ENCODE measurements around the gene ROBO1. TPM values are rescaled to one million over a fixed set of nuclear protein-coding genes. Genes with fewer than 3 reads are reported as not detected.

ROBO1 gene
- total and polyA plus RNA-seq, 3 experiments from 2014 or later = 0.54 to 0.59 (median 0.55) TPM

DNA sequence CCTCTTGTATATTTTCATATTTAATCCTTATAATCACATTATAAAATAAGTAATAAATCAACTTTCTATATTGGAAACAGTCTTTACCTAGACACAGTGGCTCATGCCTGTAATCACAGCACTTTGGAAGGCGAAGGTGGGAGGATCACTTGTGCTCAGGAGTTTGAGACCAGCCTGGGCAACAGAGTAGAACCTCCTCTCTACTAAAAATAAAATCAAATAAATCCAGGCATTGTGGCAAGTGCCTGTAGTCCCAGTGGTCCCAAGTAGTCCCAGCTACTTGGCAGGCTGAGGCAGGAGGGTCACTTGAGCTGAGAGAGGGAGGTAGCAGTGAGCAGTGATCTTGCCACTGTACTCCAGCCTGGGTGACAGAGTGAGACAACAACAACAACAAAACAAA, 975.1 kb downstream of the ROBO1 start:
- no peaks in the 10 kb centered on the region for H3K9me3 ChIP-seq (ENCODE audit: low read length)
- CTCF ChIA-PET = no interaction called here
- no peak for DNase-seq
- H3K27ac ChIP-seq (ENCODE audit: low read depth, low read length) = no peak overlapping the region
- H3K4me1 Mint-ChIP-seq = no peaks in the 10 kb centered on the region
- no peaks in the 10 kb centered on the region for H3K27me3 Mint-ChIP-seq
- H3K4me3 Mint-ChIP-seq = no peak overlapping the region
- H3K4me3 ChIP-seq (ENCODE audit: low read length) = no peak overlapping the region
- peaks cover 0 to 1% (median 0%) of the 10 kb centered on the region in 3 donors for H3K36me3 Mint-ChIP-seq
- H3K9me3 Mint-ChIP-seq = peaks cover 6 to 19% (median 9%) of the 10 kb centered on the region in 5 donors
- no peaks in the 10 kb centered on the region for H3K4me1 ChIP-seq (ENCODE audit: insufficient read depth, low read length)
- H3K36me3 ChIP-seq (ENCODE audit: insufficient read depth, low read length) = no peaks in the 10 kb centered on the region
- H3K27me3 ChIP-seq (ENCODE audit: insufficient read depth, low read length, poor library complexity, severe bottlenecking) = no peaks in the 10 kb centered on the region
- no peak overlapping the region for H3K27ac Mint-ChIP-seq
- POLR2A ChIA-PET = no interaction called here

DNA sequence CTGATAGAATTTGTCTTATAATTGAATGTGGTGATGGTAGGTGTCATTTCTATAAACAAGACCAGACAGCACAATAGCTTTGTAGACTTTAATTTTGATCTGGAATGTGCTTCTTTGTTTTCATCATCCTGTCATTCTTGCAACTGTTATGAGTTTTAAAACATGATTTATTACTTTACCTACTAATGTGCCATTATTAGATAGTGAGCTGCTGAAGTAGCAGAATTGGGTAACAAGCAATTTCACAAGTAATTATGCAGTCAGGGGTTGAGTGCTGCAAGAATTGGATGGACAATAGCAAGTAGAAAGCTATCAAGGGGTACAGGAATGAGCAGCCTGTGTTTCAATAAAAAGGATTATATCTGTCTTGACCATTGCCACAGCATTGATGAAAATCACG, 975.6 kb downstream of the ROBO1 start:
- Histone ChIP-seq H3K27me3 (ENCODE audit: insufficient read depth, low read length, poor library complexity, severe bottlenecking) (no peaks in the 10 kb centered on the region), H3K9me3 (ENCODE audit: low read length) (no peaks in the 10 kb centered on the region), H3K36me3 (ENCODE audit: insufficient read depth, low read length) (no peaks in the 10 kb centered on the region), H3K27ac (ENCODE audit: low read depth, low read length) (no peak overlapping the region), H3K4me1 (ENCODE audit: insufficient read depth, low read length) (no peaks in the 10 kb centered on the region), H3K4me3 (ENCODE audit: low read length) (no peak overlapping the region)
- Mint-ChIP-seq H3K4me1 (no peaks in the 10 kb centered on the region), H3K4me3 (no peak overlapping the region), H3K9me3 (peaks cover 7 to 17% (median 9%) of the 10 kb centered on the region in 5 donors), H3K27me3 (no peaks in the 10 kb centered on the region), H3K36me3 (peaks cover 0 to 1% (median 0%) of the 10 kb centered on the region in 3 donors), H3K27ac (no peak overlapping the region)
- POLR2A ChIA-PET = no interaction called here
- CTCF ChIA-PET = no interaction called here
- no peak for DNase-seq

DNA sequence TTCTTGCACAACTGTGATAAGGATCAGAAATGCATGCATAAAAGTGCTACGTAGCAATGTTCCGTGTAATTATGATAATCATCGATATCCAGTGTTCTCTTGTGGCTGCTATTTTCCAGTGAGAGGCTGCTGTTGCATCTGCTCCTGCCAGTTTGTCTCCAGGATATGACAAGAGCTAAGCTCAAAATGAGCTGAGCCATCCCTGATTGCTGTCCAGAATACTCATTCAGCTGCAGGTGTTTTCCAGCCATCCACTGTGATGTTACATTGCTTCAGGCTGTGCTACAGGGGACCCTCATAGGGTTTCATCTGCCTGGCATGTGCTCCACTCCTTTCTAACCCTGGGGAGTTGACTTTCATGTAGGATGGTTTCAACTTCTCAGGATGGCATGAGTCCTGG, 976.0 kb downstream of the ROBO1 start:
- CTCF ChIA-PET = no interaction called here
- no peak overlapping the region for H3K27ac ChIP-seq (ENCODE audit: low read depth, low read length)
- POLR2A ChIA-PET = no interaction called here
- no peaks in the 10 kb centered on the region for H3K27me3 ChIP-seq (ENCODE audit: insufficient read depth, low read length, poor library complexity, severe bottlenecking)
- no peak overlapping the region for H3K27ac Mint-ChIP-seq
- H3K4me1 Mint-ChIP-seq = no peaks in the 10 kb centered on the region
- no peaks in the 10 kb centered on the region for H3K4me1 ChIP-seq (ENCODE audit: insufficient read depth, low read length)
- H3K36me3 Mint-ChIP-seq = no peaks in the 10 kb centered on the region
- H3K4me3 ChIP-seq (ENCODE audit: low read length) = no peak overlapping the region
- H3K36me3 ChIP-seq (ENCODE audit: insufficient read depth, low read length) = no peaks in the 10 kb centered on the region
- peaks cover 6 to 14% (median 9%) of the 10 kb centered on the region in 5 donors for H3K9me3 Mint-ChIP-seq
- no peak overlapping the region for H3K4me3 Mint-ChIP-seq
- no peaks in the 10 kb centered on the region for H3K27me3 Mint-ChIP-seq
- no peaks in the 10 kb centered on the region for H3K9me3 ChIP-seq (ENCODE audit: low read length)
- no peak for DNase-seq

DNA sequence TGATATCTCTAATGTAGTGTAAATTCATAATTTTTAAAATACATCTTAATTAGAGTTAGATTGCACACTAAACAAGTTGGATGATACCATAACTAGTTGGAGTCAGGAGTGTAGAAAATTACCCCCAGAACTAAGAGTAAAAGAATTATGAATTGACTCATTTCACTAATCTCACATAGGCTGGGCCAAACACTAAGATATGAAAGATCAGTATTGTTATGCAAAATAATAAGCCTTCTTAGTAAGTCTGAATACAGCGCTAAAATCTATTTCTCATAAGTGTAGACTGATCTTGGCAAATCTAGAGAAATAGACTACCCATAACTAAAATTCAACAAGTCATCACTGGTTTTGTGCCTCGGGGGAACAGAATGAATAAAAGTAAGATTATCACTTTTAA, 979.0 kb downstream of the ROBO1 start:
- H3K4me3 Mint-ChIP-seq = no peak overlapping the region
- CTCF ChIA-PET = no interaction called here
- H3K36me3 ChIP-seq (ENCODE audit: insufficient read depth, low read length) = no peaks in the 10 kb centered on the region
- no peaks in the 10 kb centered on the region for H3K4me1 Mint-ChIP-seq
- no peaks in the 10 kb centered on the region for H3K36me3 Mint-ChIP-seq
- peaks cover 6 to 16% (median 10%) of the 10 kb centered on the region in 5 donors for H3K9me3 Mint-ChIP-seq
- H3K27me3 ChIP-seq (ENCODE audit: insufficient read depth, low read length, poor library complexity, severe bottlenecking) = no peaks in the 10 kb centered on the region
- no peaks in the 10 kb centered on the region for H3K9me3 ChIP-seq (ENCODE audit: low read length)
- H3K4me1 ChIP-seq (ENCODE audit: insufficient read depth, low read length) = no peaks in the 10 kb centered on the region
- no peak overlapping the region for H3K4me3 ChIP-seq (ENCODE audit: low read length)
- no peak overlapping the region for H3K27ac Mint-ChIP-seq
- H3K27me3 Mint-ChIP-seq = no peaks in the 10 kb centered on the region
- DNase-seq = no peak
- POLR2A ChIA-PET = no interaction called here
- H3K27ac ChIP-seq (ENCODE audit: low read depth, low read length) = no peak overlapping the region

DNA sequence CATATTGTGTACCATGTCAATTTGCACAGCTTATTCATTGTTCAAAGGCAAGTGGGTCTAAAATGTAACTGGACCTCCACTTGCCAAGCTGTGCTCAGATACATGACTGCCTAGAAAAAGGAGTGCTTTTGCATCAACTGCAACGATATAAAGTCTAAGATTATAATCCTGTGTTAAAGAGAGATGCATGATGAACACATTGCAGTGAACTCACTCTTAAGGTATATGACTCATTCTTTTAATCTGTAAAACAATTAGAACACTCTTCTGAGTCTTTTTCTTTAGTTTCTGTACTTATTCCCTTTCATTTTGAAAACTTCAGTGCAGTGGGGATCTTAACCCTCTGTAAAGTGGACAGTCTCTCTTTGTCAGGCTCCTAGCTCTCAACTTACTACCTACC, 982.8 kb downstream of the ROBO1 start:
- no peaks in the 10 kb centered on the region for H3K36me3 ChIP-seq (ENCODE audit: insufficient read depth, low read length)
- CTCF ChIA-PET = no interaction called here
- peaks cover 8 to 17% (median 13%) of the 10 kb centered on the region in 5 donors for H3K9me3 Mint-ChIP-seq
- POLR2A ChIA-PET = no interaction called here
- H3K4me3 Mint-ChIP-seq = no peak overlapping the region
- peaks cover 0 to 1% (median 0%) of the 10 kb centered on the region in 3 donors for H3K36me3 Mint-ChIP-seq
- no peaks in the 10 kb centered on the region for H3K4me1 ChIP-seq (ENCODE audit: insufficient read depth, low read length)
- H3K9me3 ChIP-seq (ENCODE audit: low read length) = no peaks in the 10 kb centered on the region
- no peak for DNase-seq
- H3K4me3 ChIP-seq (ENCODE audit: low read length) = no peak overlapping the region
- no peaks in the 10 kb centered on the region for H3K27me3 ChIP-seq (ENCODE audit: insufficient read depth, low read length, poor library complexity, severe bottlenecking)
- H3K27ac ChIP-seq (ENCODE audit: low read depth, low read length) = no peak overlapping the region
- H3K27me3 Mint-ChIP-seq = no peaks in the 10 kb centered on the region
- H3K4me1 Mint-ChIP-seq = no peaks in the 10 kb centered on the region
- no peak overlapping the region for H3K27ac Mint-ChIP-seq

DNA sequence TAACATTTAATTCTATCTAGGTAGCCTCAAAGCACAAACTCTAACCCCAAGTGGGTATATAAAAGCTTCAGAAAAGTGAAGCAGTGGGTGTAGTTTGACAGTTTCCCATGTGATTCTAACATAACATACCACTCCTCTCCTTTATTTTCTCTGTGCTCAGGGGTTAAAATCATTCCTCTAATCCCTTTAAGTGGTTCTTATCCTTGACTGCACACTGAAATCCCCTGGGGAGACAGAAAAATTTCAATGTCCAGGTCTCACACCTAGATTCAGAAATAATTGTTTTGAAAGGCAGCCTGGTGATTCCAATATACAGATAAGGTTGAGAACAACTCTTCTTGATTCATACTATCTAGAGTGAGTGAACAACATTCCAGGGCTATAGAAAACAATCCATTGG, 986.4 kb downstream of the ROBO1 start:
- Histone ChIP-seq H3K27me3 (ENCODE audit: insufficient read depth, low read length, poor library complexity, severe bottlenecking) (no peaks in the 10 kb centered on the region), H3K9me3 (ENCODE audit: low read length) (no peaks in the 10 kb centered on the region), H3K4me3 (ENCODE audit: low read length) (no peak overlapping the region), H3K27ac (ENCODE audit: low read depth, low read length) (no peak overlapping the region), H3K36me3 (ENCODE audit: insufficient read depth, low read length) (no peaks in the 10 kb centered on the region), H3K4me1 (ENCODE audit: insufficient read depth, low read length) (no peaks in the 10 kb centered on the region)
- no peak overlapping the region for H3K27ac Mint-ChIP-seq
- H3K36me3 Mint-ChIP-seq = peaks cover 0 to 1% (median 0%) of the 10 kb centered on the region in 3 donors
- H3K4me3 Mint-ChIP-seq = no peak overlapping the region
- DNase-seq = no peak
- POLR2A ChIA-PET = no interaction called here
- no peaks in the 10 kb centered on the region for H3K4me1 Mint-ChIP-seq
- CTCF ChIA-PET = no interaction called here
- H3K9me3 Mint-ChIP-seq = peaks cover 8 to 17% (median 13%) of the 10 kb centered on the region in 5 donors
- H3K27me3 Mint-ChIP-seq = no peaks in the 10 kb centered on the region

DNA sequence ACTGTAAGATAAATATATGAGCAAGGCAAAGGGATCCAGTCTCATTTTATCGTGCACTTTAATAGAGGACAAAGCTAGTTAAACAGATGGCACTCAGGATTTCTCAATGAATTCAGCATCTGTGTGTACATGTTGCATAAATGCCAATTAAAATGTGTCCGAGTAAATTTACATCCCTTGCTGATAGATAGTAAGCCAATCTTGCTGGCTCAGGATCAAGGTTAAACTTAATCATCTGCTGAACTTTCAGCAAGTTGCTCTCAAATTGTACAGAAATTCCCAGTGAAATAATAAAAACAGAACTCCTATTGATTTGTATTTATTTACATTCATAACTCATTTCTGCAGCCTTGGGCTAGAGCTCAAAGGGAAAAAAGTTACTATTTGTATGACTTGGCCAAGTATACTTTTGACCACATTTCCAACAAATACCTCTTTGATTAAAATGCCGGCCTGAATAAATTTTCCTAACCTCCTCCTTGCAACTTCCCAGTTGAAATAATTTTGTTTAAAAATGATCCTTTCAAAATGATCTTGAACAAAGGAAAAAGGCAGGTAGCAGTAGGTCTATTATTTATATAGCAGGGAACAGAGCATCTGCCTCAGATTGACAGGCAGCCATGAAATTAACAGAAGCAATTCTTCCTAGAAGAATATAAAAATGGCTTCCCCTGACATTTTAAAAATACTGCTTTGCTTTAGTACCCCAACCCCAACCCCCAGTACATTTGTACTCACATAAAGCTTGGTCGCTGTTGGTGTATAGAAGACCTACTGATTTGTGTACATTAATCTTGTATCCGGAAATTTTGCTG, 1001.9 kb downstream of the ROBO1 start:
- H3K27me3 ChIP-seq (ENCODE audit: insufficient read depth, low read length, poor library complexity, severe bottlenecking) = no peaks in the 10 kb centered on the region
- no peaks in the 10 kb centered on the region for H3K4me1 ChIP-seq (ENCODE audit: insufficient read depth, low read length)
- no peak for DNase-seq
- Mint-ChIP-seq H3K36me3 (no peaks in the 10 kb centered on the region), H3K4me3 (no peak overlapping the region), H3K27ac (no peak overlapping the region), H3K27me3 (no peaks in the 10 kb centered on the region), H3K4me1 (no peaks in the 10 kb centered on the region), H3K9me3 (peaks cover 4 to 41% (median 7%) of the 10 kb centered on the region in 5 donors)
- no peaks in the 10 kb centered on the region for H3K9me3 ChIP-seq (ENCODE audit: low read length)
- no peaks in the 10 kb centered on the region for H3K36me3 ChIP-seq (ENCODE audit: insufficient read depth, low read length)
- no peak overlapping the region for H3K27ac ChIP-seq (ENCODE audit: low read depth, low read length)
- ChIA-PET POLR2A (no interaction called here), CTCF (no interaction called here)
- no peak overlapping the region for H3K4me3 ChIP-seq (ENCODE audit: low read length)

DNA sequence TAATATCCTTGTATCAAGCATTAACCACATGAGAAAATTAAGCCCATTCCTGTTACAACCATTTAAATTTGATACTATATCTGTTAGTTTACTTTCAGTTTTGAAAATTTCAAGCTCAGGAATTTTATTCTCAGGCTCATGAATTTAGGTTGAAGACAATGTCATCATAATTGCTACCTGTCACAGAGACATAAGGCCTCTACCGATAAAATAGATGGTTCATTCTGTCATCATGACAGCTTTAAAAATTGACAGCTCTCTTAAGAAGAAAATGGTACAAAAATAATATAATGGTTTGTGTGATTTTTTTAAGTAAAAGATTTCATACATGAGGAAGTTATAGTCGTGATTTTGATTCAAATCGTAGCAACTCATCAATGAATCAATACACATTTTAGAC, 1003.2 kb downstream of the ROBO1 start:
- no peaks in the 10 kb centered on the region for H3K9me3 ChIP-seq (ENCODE audit: low read length)
- Mint-ChIP-seq H3K27ac (no peak overlapping the region), H3K27me3 (no peaks in the 10 kb centered on the region), H3K4me3 (no peak overlapping the region), H3K4me1 (no peaks in the 10 kb centered on the region), H3K36me3 (peaks cover 0 to 2% (median 0%) of the 10 kb centered on the region in 3 donors), H3K9me3 (peaks cover 4 to 34% (median 7%) of the 10 kb centered on the region in 5 donors)
- no peak for DNase-seq
- ChIA-PET CTCF (no interaction called here), POLR2A (no interaction called here)
- H3K27me3 ChIP-seq (ENCODE audit: insufficient read depth, low read length, poor library complexity, severe bottlenecking) = no peaks in the 10 kb centered on the region
- no peak overlapping the region for H3K4me3 ChIP-seq (ENCODE audit: low read length)
- H3K36me3 ChIP-seq (ENCODE audit: insufficient read depth, low read length) = no peaks in the 10 kb centered on the region
- no peaks in the 10 kb centered on the region for H3K4me1 ChIP-seq (ENCODE audit: insufficient read depth, low read length)
- H3K27ac ChIP-seq (ENCODE audit: low read depth, low read length) = no peak overlapping the region
